Esophagus muscularis mucosa (tissue), 4 donors: ENCODE data around the gene CD151. TPM values are rescaled to one million over a fixed set of nuclear protein-coding genes. Genes with fewer than 3 reads are reported as not detected.
A peak's percentile ranks its signal among the peaks of the same experiment; 100 is the strongest.

Experiments used
- DNase-seq: peaks from one replicate; pipeline ENCODE4 v3.0.0-alpha.2; 2017; ENCODE audit errors: extremely low spot score
- H3K27ac ChIP-seq, 4 donors: fragments of 200-600 bp; sonication (generic); replicated peaks in 1 of 4; 1 replicate in 3 of 4; 2 replicates in 1 of 4; pipeline ENCODE4 v1.5.1; 2016 to 2019; ENCODE audit warnings: mild to moderate bottlenecking in 1 of 4
- H3K27me3 ChIP-seq, 4 donors: fragments of 200-600 bp; sonication (generic); one replicate each; pipeline versions ENCODE4 v1.5.1 to v1.6.0; 2016 to 2019
- H3K36me3 ChIP-seq, 4 donors: fragments of 200-600 bp; sonication (generic); one replicate each; pipeline ENCODE4 v1.5.1; 2016 to 2019
- H3K4me1 ChIP-seq, 4 donors: fragments of 200-600 bp; sonication (generic); one replicate each; pipeline ENCODE4 v1.5.1; 2016 to 2019
- H3K4me3 ChIP-seq, 4 donors: fragments of 200-600 bp; sonication (generic); 1 replicate in 2 of 4; 2 replicates in 2 of 4; pipeline ENCODE4 v1.5.1; 2016 to 2019; ENCODE audit warnings: mild to moderate bottlenecking in 4 of 4, moderate library complexity in 1 of 4
- H3K9me3 ChIP-seq, 4 donors: fragments of 200-600 bp; sonication (generic); 1 replicate in 3 of 4; 2 replicates in 1 of 4; pipeline ENCODE4 v1.5.1; 2016 to 2019
- CTCF ChIP-seq, 3 experiments: fragments of 200-600 bp in 2 of 3; fragments of 450-650 bp in 1 of 3; sonication (generic) in 2 of 3; IDR thresholded peaks; one replicate each; pipeline ENCODE4 v1.5.1; 2017 to 2019; ENCODE audit warnings: antibody characterized with exemption in 3 of 3, mild to moderate bottlenecking in 2 of 3, moderate library complexity in 1 of 3
- EP300 ChIP-seq: sonication (generic); formaldehyde crosslinking; IDR thresholded peaks from one replicate; pipeline ENCODE4 v1.6.1; 2017; ENCODE audit warnings: antibody characterized with exemption
- POLR2A ChIP-seq: fragments of 450-650 bp; IDR thresholded peaks from one replicate; pipeline ENCODE4 v1.6.1; 2017; ENCODE audit warnings: antibody characterized with exemption, moderate library complexity, mild to moderate bottlenecking, low read depth
- POLR2AphosphoS5 ChIP-seq, 2 donors: sonication (generic); formaldehyde crosslinking; IDR thresholded peaks; one replicate each; pipeline ENCODE4 v1.6.1; 2017; ENCODE audit warnings: antibody characterized with exemption in 2 of 2
- WGBS: methylation state at CpG from one replicate; pipeline ENCODE4 v1.1.5; 2018; 5-methylcytosine and 5-hydroxymethylcytosine counted together
- intact Hi-C: fragments of 100-400 bp; cut with DNase I; formaldehyde crosslinking; loops from one replicate; pipeline ENCODE4 v1.15.1; 2023
- total RNA-seq, 4 donors: library from RNA; depleted of rRNA; stranded (reverse); fragments of >200 nt; gene quantifications; one replicate each; pipeline versions ENCODE4 v1.1.0 to v1.2.1, GENCODE V29; 2016

Gene CD151
- total RNA-seq, 4 donors from 2014 or later: 219 to 730 (median 352) TPM

DNA sequence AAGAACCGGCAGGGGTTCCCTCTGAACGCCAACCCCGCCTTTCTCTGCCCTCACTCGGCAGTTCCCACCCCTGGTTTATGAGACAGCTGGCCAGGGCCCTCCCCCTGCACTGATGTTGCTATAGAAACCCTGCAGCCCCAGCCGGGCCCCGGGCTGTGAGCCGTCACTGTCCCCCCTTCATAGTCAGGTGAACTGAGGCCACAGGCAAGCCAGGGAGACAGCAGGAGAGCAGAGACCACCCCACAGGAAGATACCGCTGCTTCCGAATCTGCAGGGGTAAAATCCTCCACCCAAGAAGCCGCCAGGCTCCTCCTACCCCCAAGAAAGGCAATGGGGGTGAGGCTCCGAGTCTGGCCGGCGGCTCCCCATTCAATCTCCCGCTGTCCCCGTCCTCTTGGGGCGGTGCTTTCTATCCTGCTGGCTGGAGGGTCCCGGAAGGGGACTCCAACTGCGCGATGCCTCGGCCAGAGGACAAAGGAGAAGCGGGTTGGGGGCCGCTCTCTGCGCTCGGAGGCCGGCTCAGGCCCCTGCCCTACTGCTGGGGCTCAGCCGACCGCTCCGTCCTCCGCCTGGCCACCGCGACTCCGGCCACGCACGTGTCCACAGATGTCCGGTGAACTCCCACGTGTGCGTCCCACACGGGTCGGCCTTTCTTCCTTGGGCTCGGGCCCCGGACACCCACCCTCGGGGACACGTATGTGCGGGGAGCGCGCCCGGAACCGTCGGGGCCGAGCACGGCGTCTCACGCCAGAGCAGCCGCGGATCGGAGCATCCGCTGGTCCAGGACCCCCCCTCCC lies 35.3 kb upstream of the CD151 start:
- Histone ChIP-seq H3K36me3 (peaks cover 7 to 50% (median 44%) of the 10 kb centered on the region in 4 donors), H3K4me3 (peak overlapping the region; percentile 59 to 93 (median 84)), H3K9me3 (no peaks in the 10 kb centered on the region), H3K4me1 (peaks cover 32 to 49% (median 37%) of the 10 kb centered on the region in 4 donors), H3K27ac (peak overlapping the region; percentile 84 to 93 (median 90)), H3K27me3 (no peaks in the 10 kb centered on the region)
- intact Hi-C loops: no loop called here
- WGBS: 0% methylated on average over 10 of the region's 57 CpGs
- TF ChIP-seq POLR2AphosphoS5 (IDR thresholded peaks at IDR 0.05) (peak; percentile 23 to 26), EP300 (no peak), POLR2A (no peak), CTCF (IDR thresholded peaks at IDR 0.05) (no peak)
- peak; percentile 94 for DNase-seq

- Histone ChIP-seq H3K36me3 (peaks cover 14 to 49% (median 45%) of the 10 kb centered on the region in 4 donors), H3K4me3 (peak within 1 kb of the TSS; percentile 59 to 93 (median 84)), H3K4me1 (peaks cover 32 to 50% (median 37%) of the 10 kb centered on the region in 4 donors), H3K27ac (peak within 1 kb of the TSS; percentile 84 to 93 (median 90)), H3K27me3 (no peaks in the 10 kb centered on the region), H3K9me3 (no peaks in the 10 kb centered on the region)
- intact Hi-C loops: no loop called here
- 20% methylated on average over 9 of the region's 69 CpGs for WGBS
- no peak for TF ChIP-seq POLR2AphosphoS5 (IDR thresholded peaks at IDR 0.05)
- peak; percentile 87 to 96 (median 90) for TF ChIP-seq CTCF (IDR thresholded peaks at IDR 0.05)
- no peak for DNase-seq
Observed at GRCh38 chr11:798093-798713, 34.5 kb upstream of the CD151 start, which contains the start of gene SLC25A22. Gene SLC25A22, minus strand, starts transcription at chr11:798281. Its CDS starts 3,275 bp downstream, at chr11:795006.

GRCh38 chr11:799641-800316 lies 33.0 kb upstream of the CD151 start:
- no peak overlapping the region for H3K4me3 ChIP-seq
- TF ChIP-seq POLR2A: no peak
- no peak for TF ChIP-seq POLR2AphosphoS5 (IDR thresholded peaks at IDR 0.05)
- TF ChIP-seq EP300: no peak
- no peak for TF ChIP-seq CTCF (IDR thresholded peaks at IDR 0.05)
- DNase-seq: no peak
- H3K9me3 ChIP-seq: no peaks in the 10 kb centered on the region
- H3K36me3 ChIP-seq: peaks cover 14 to 44% (median 40%) of the 10 kb centered on the region in 4 donors
- H3K4me1 ChIP-seq: peaks cover 43 to 56% (median 47%) of the 10 kb centered on the region in 4 donors
- intact Hi-C loops: no loop called here
- WGBS: 88% methylated on average over 7 of the region's 32 CpGs
- H3K27ac ChIP-seq: no peak overlapping the region
- no peaks in the 10 kb centered on the region for H3K27me3 ChIP-seq

- Histone ChIP-seq H3K9me3 (no peaks in the 10 kb centered on the region), H3K36me3 (peaks cover 14 to 44% (median 40%) of the 10 kb centered on the region in 4 donors), H3K27ac (no peak overlapping the region), H3K4me3 (no peak overlapping the region), H3K27me3 (no peaks in the 10 kb centered on the region), H3K4me1 (peaks cover 39 to 56% (median 47%) of the 10 kb centered on the region in 4 donors)
- no peak for DNase-seq
- TF ChIP-seq CTCF (IDR thresholded peaks at IDR 0.05) (no peak), EP300 (no peak), POLR2A (no peak), POLR2AphosphoS5 (IDR thresholded peaks at IDR 0.05) (no peak)
- WGBS: 91% methylated on average over 22 of the region's 30 CpGs
- intact Hi-C loops: no loop called here
Observed at GRCh38 chr11:800473-800872, 32.3 kb upstream of the CD151 start.
